Neuronal stem cell (in vitro differentiated cells): Measurements from ENCODE around the gene ANGPTL2.
A peak's percentile ranks its signal among the peaks of the same experiment; 100 is the strongest.

Experiments
- DNase-seq: peaks from one replicate; pipeline ENCODE4 v3.0.0-alpha.2; 2013; ENCODE audit warnings: low spot score
- H2AFZ ChIP-seq: one replicate; pipeline ENCODE4 v1.6.1; 2013; ENCODE audit warnings: mild to moderate bottlenecking, low read length, inconsistent platforms
- H2AK5ac ChIP-seq: 2 replicates; pipeline ENCODE4 v1.6.1; 2013; ENCODE audit warnings: low read depth, mild to moderate bottlenecking, inconsistent platforms, low read length, moderate library complexity, mixed read lengths
- H2BK120ac ChIP-seq: 2 replicates; pipeline ENCODE4 v1.6.1; 2013; ENCODE audit warnings: low read depth, mild to moderate bottlenecking, inconsistent platforms, low read length, moderate library complexity, mixed read lengths
- H2BK12ac ChIP-seq: one replicate; pipeline ENCODE4 v1.6.1; 2013; ENCODE audit warnings: low read length, inconsistent platforms
- H2BK15ac ChIP-seq: 2 replicates; pipeline ENCODE4 v1.6.1; 2013; ENCODE audit warnings: mild to moderate bottlenecking, low read length, inconsistent platforms, mixed read lengths
- H2BK5ac ChIP-seq: one replicate; pipeline ENCODE4 v1.6.1; 2013; ENCODE audit warnings: inconsistent platforms, mild to moderate bottlenecking, low read length, moderate library complexity
- H3K14ac ChIP-seq: one replicate; pipeline ENCODE4 v1.6.1; 2013; ENCODE audit warnings: low read length, inconsistent platforms
- H3K18ac ChIP-seq: 2 replicates; pipeline ENCODE4 v1.6.1; 2013; ENCODE audit warnings: low read length, inconsistent platforms
- H3K23ac ChIP-seq: 2 replicates; pipeline ENCODE4 v1.6.1; 2013; ENCODE audit warnings: low read depth, mild to moderate bottlenecking, mixed read lengths, low read length, inconsistent platforms; ENCODE audit not compliant: poor library complexity
- H3K27ac ChIP-seq: replicated peaks from 3 replicates; pipeline ENCODE4 v1.5.1; 2013; ENCODE audit warnings: low read length, inconsistent platforms
- H3K27me3 ChIP-seq, 3 experiments: 2 replicates each; pipeline ENCODE4 v1.6.1; 2013; ENCODE audit warnings: low read length in 3 of 3, mild to moderate bottlenecking in 2 of 3, inconsistent platforms in 1 of 3, low read depth in 1 of 3, mixed read lengths in 1 of 3, moderate library complexity in 1 of 3; ENCODE audit not compliant: control insufficient read depth in 3 of 3, insufficient read depth in 3 of 3
- H3K36me3 ChIP-seq, 2 donors: replicated peaks in 1 of 2; 2 replicates each; pipeline ENCODE4 v1.6.1; 2013; ENCODE audit warnings: low read length in 2 of 2; ENCODE audit not compliant: control insufficient read depth in 2 of 2, insufficient read depth in 2 of 2
- H3K4ac ChIP-seq: 2 replicates; pipeline ENCODE4 v1.6.1; 2013; ENCODE audit warnings: inconsistent platforms, mild to moderate bottlenecking, low read length, moderate library complexity
- H3K4me1 ChIP-seq, 2 donors: 1 replicate in 1 of 2; 2 replicates in 1 of 2; pipeline ENCODE4 v1.6.1; 2013; ENCODE audit warnings: low read length in 2 of 2, low read depth in 1 of 2; ENCODE audit not compliant: control insufficient read depth in 2 of 2, insufficient read depth in 1 of 2
- H3K4me2 ChIP-seq: one replicate; pipeline ENCODE4 v1.6.1; 2013; ENCODE audit warnings: mild to moderate bottlenecking, low read length, inconsistent platforms; ENCODE audit not compliant: insufficient read depth, poor library complexity, severe bottlenecking
- H3K4me3 ChIP-seq, 2 donors: 2 replicates each; pipeline ENCODE4 v1.5.1; 2013; ENCODE audit warnings: low read length in 2 of 2, mild to moderate bottlenecking in 2 of 2, inconsistent platforms in 1 of 2, moderate library complexity in 1 of 2
- H3K79me1 ChIP-seq: one replicate; pipeline ENCODE4 v1.6.1; 2013; ENCODE audit warnings: low read depth, mild to moderate bottlenecking, inconsistent platforms, low read length, moderate library complexity
- H3K9ac ChIP-seq: one replicate; pipeline ENCODE4 v1.6.1; 2013; ENCODE audit warnings: mild to moderate bottlenecking, low read depth, low read length, inconsistent platforms; ENCODE audit not compliant: poor library complexity
- H3K9me3 ChIP-seq, 2 donors: replicated peaks in 1 of 2; 2 replicates each; pipeline versions ENCODE3 to v1.6.1; 2013; ENCODE audit warnings: low read length in 2 of 2, mild to moderate bottlenecking in 2 of 2, inconsistent platforms in 1 of 2, low read depth in 1 of 2, mixed read lengths in 1 of 2, moderate library complexity in 1 of 2; ENCODE audit not compliant: control insufficient read depth in 2 of 2, insufficient read depth in 1 of 2
- H4K8ac ChIP-seq: one replicate; pipeline ENCODE4 v1.6.1; 2013; ENCODE audit warnings: low read depth, mild to moderate bottlenecking, inconsistent platforms, low read length, moderate library complexity
- H4K91ac ChIP-seq: one replicate; pipeline ENCODE4 v1.6.1; 2013; ENCODE audit warnings: low read length, low read depth, mild to moderate bottlenecking, inconsistent platforms; ENCODE audit not compliant: poor library complexity
- WGBS, 2 donors: extraction: QIAGEN DNeasy Blood & Tissue Kit; methylation state at CpG; one replicate each; pipeline ENCODE4 v1.1.7; 2013; ENCODE audit warnings: missing lambda C conversion rate in 2 of 2, mixed read lengths in 1 of 2; ENCODE audit not compliant: insufficient read length in 2 of 2, insufficient replicate concordance in 1 of 2; ENCODE audit errors: extremely low coverage in 2 of 2; 5-methylcytosine and 5-hydroxymethylcytosine counted together

Gene ANGPTL2

DNA sequence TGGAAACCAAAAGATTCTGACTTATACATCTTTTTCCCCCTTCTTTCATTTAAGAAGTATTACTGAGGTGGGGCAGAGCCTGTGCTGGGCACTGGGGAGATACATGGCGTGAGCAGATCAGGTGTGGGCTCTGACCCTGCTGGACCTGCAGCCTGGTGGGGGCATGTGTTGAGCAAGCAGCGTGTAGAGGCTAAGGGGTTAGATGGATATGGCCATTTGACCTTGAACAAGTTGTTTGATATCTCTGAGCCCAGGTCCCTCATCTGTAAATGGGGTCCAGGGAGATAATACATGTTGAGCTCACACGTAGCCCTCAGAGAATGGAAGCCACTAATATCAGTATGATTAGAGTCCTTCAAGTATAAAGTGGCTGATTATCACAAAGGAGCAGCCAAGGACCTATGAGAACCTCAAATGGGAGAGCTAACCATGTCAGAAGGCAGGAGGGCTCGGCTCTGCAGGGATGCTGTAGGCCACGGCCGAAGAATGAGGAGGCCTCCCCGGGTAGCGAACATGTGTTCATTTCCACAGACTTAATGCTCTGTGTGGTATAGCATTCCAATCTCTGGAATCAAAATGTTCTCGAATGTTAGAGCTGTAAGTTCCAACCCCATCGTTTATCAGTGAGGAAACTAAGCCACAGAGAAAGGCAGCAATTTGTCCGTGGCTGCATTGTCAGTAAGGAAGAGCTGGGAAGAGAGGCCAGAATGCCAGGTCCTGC lies 15.4 kb upstream of the ANGPTL2 start:
- no peak overlapping the region for H3K4me2 ChIP-seq
- no peak overlapping the region for H2AFZ ChIP-seq
- H3K36me3 ChIP-seq, result no peaks in the 10 kb centered on the region
- H2BK12ac ChIP-seq, result no peak overlapping the region
- H2AK5ac ChIP-seq, result no peak overlapping the region
- H2BK5ac ChIP-seq, result no peak overlapping the region
- no peak overlapping the region for H2BK15ac ChIP-seq
- H3K79me1 ChIP-seq, result no peaks in the 10 kb centered on the region
- H2BK120ac ChIP-seq, result no peak overlapping the region
- DNase-seq, result no peak
- H3K9ac ChIP-seq, result no peak overlapping the region
- H3K4me1 ChIP-seq, result peaks cover 13 to 15% of the 10 kb centered on the region in 2 donors
- no peak overlapping the region for H3K23ac ChIP-seq
- H3K4ac ChIP-seq, result no peak overlapping the region
- no peak overlapping the region for H4K8ac ChIP-seq
- no peak overlapping the region for H3K18ac ChIP-seq
- no peaks in the 10 kb centered on the region for H3K9me3 ChIP-seq
- H4K91ac ChIP-seq, result no peak overlapping the region
- peaks cover 0 to 10% (median 0%) of the 10 kb centered on the region in 3 experiments for H3K27me3 ChIP-seq
- no peak overlapping the region for H3K14ac ChIP-seq
- no peak overlapping the region for H3K27ac ChIP-seq
- no peak overlapping the region for H3K4me3 ChIP-seq
- no CpG with 5 or more reads among the region's 11 CpGs for WGBS, 2 donors

GRCh38 chr9:127136880-127137639 lies 14.6 kb upstream of the ANGPTL2 start:
- WGBS, 2 donors, result no CpG with 5 or more reads among the region's 5 CpGs
- H3K79me1 ChIP-seq, result no peaks in the 10 kb centered on the region
- no peak overlapping the region for H2AFZ ChIP-seq
- no peak overlapping the region for H3K27ac ChIP-seq
- H2BK120ac ChIP-seq, result no peak overlapping the region
- peaks cover 0 to 10% (median 0%) of the 10 kb centered on the region in 3 experiments for H3K27me3 ChIP-seq
- no peaks in the 10 kb centered on the region for H3K36me3 ChIP-seq
- no peak overlapping the region for H2AK5ac ChIP-seq
- no peak overlapping the region for H2BK12ac ChIP-seq
- no peak overlapping the region for H4K91ac ChIP-seq
- H3K9ac ChIP-seq, result no peak overlapping the region
- H2BK15ac ChIP-seq, result no peak overlapping the region
- no peaks in the 10 kb centered on the region for H3K9me3 ChIP-seq
- no peak overlapping the region for H3K4ac ChIP-seq
- no peak overlapping the region for H3K18ac ChIP-seq
- no peak for DNase-seq
- H3K4me3 ChIP-seq, result no peak overlapping the region
- no peak overlapping the region for H3K23ac ChIP-seq
- no peak overlapping the region for H2BK5ac ChIP-seq
- no peak overlapping the region for H3K14ac ChIP-seq
- H4K8ac ChIP-seq, result no peak overlapping the region
- H3K4me2 ChIP-seq, result no peak overlapping the region
- H3K4me1 ChIP-seq, result peaks cover 12 to 13% of the 10 kb centered on the region in 2 donors

DNA sequence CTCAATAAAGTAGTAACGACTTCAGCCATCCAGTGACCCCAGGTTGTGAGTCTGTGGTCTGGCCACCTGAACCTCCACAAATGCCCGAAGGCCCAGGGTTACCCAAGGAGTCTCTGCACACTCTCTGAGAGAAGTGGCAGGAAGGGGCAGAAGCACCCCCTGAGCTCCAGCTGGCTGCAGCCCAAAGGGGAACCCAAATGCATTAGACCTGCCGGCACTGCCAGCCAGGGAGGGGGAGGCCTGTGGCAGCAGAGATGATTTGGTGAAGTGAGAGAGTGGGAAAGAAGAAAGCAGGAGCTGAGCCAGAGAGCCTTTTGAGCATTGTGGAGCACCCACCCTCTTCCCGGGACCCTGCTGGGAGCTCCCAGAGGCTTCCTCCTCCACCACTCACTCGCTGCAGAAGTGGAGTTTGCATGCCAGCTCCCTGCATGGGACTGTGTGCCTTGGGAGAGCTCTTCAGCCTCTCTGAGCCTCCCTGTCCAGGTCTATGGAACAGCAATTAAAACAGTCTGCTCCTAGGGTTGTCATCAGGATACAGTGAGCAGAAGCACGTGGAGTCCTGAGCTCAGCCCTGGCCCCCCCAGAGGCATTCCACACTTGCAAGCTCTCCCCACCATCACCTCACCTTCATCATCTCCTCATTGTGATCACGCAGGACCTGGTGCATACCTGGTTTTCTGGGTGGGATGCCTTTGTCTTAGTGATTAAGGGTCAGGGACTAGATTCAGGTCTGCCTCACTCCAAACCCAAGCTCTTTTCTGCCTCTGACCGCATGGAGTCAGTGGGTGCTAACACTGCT lies 13.8 kb upstream of the ANGPTL2 start:
- no peak for DNase-seq
- no peak overlapping the region for H3K4me2 ChIP-seq
- no peak overlapping the region for H3K27ac ChIP-seq
- no peaks in the 10 kb centered on the region for H3K79me1 ChIP-seq
- no peak overlapping the region for H2AFZ ChIP-seq
- H3K9ac ChIP-seq, result no peak overlapping the region
- no peak overlapping the region for H3K4ac ChIP-seq
- no peak overlapping the region for H2BK12ac ChIP-seq
- no peak overlapping the region for H3K23ac ChIP-seq
- H3K4me1 ChIP-seq, result peaks cover 16 to 21% of the 10 kb centered on the region in 2 donors
- H4K8ac ChIP-seq, result no peak overlapping the region
- H2BK15ac ChIP-seq, result no peak overlapping the region
- no peaks in the 10 kb centered on the region for H3K36me3 ChIP-seq
- H4K91ac ChIP-seq, result no peak overlapping the region
- peak overlapping the region in 1 of 2 donors; percentile 16 for H3K4me3 ChIP-seq
- WGBS, 2 donors, result no CpG with 5 or more reads among the region's 8 CpGs
- no peak overlapping the region for H2AK5ac ChIP-seq
- no peaks in the 10 kb centered on the region for H3K9me3 ChIP-seq
- H2BK120ac ChIP-seq, result no peak overlapping the region
- peaks cover 0 to 10% (median 0%) of the 10 kb centered on the region in 3 experiments for H3K27me3 ChIP-seq
- no peak overlapping the region for H2BK5ac ChIP-seq
- H3K14ac ChIP-seq, result no peak overlapping the region
- H3K18ac ChIP-seq, result peak overlapping the region; percentile 56
